ENCODE measurements around the gene ZMIZ1.
"Not testable (repeated sequence)": the region's sequence is repeated elsewhere in the genome, so short reads cannot be mapped to it uniquely, and the experiment has no call there.

The ZMIZ1 gene

GRCh38 chr10:79332610-79333315 lies 264.0 kb downstream of the ZMIZ1 start:
- DNase-seq, result not testable (repeated sequence)

DNA sequence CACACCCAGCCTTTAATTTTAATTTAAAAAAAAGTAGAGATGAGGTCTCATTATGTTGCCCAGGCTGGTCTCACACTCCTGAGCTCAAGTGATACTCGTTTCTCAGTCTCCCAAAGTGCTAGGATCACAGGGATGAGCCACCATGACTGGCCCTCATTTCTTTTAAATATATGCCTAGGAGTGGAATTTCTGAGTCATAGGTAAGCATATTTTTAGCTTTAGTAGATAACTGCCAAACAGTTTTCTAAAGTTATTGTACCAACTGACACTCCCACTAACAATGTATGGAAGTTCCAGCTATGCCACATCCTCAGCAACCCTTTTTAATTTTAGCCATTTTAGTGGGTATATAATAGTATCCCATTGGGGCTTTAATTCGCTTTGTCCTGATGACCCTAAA lies 264.7 kb downstream of the ZMIZ1 start:
- DNase-seq, result no peak

DNA sequence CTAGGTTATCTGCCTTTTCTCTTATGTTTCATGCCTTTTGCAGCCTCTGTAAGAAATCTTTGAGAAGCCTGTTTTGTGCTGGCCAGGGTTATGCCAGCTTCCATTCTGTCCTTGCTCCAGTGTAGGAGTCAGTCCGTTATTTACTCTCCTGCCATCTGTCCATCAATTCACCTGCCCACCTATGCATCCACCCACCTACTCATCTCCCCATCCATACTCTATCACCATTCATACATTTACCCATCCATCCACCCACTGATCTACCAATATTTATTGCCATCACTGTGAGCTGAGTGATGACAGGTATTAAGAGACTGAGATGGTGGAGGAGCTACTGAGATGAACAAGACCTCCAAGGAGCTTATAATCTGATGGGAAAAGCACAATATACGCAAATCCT lies 265.8 kb downstream of the ZMIZ1 start:
- no peak for DNase-seq

- DNase-seq, result no peak
Measured at GRCh38 chr10:79335094-79335469, 266.3 kb downstream of the ZMIZ1 start.

GRCh38 chr10:79335470-79336235 lies 266.9 kb downstream of the ZMIZ1 start:
- no peak for DNase-seq

- DNase-seq, result no peak
Measured at GRCh38 chr10:79336276-79336675, 267.5 kb downstream of the ZMIZ1 start.

GRCh38 chr10:79336739-79337138 lies 268.0 kb downstream of the ZMIZ1 start:
- DNase-seq, result no peak

DNA sequence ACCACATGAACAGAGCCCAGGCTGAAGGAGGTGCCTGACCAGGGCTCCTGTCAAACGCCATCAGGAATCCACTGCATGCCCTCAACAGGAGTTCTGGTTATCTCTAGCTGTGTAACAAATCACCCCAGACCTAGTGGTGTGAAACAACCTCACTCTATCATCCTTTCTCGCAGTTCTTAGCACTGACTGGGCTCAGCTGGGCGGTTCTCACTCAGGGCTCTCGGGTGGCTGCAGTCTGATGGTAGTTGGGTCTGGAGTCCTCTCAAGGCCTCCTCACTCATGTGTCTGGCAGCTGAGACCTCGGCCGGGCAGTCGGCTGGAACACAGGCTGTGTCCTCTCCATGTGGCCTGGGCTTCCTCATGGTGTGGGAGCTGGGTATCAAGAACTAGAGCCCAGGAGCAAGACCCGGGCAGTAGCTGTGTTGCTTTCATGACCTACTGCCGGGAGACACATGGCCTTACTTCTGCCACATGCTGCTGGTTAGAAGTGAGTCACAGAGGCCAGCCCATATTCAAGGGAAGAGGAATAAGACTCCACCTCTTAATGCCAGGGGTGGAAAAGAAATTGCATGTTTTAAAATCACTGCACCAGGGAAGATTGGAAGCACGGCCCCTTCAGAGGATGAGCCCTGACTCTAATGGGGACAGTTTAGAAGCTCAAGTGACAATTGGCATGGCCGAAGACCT lies 269.2 kb downstream of the ZMIZ1 start:
- not testable (repeated sequence) for DNase-seq

GRCh38 chr10:79339266-79339665 lies 270.5 kb downstream of the ZMIZ1 start:
- no peak for DNase-seq

- no peak for DNase-seq
Measured at GRCh38 chr10:79340646-79341244, 272.0 kb downstream of the ZMIZ1 start.

GRCh38 chr10:79342295-79342761 lies 273.6 kb downstream of the ZMIZ1 start:
- DNase-seq, result no peak

- DNase-seq, result no peak
Measured at GRCh38 chr10:79342811-79343561, 274.2 kb downstream of the ZMIZ1 start.

- DNase-seq, result peak; percentile 40 to 43
Measured at GRCh38 chr10:79344502-79345195, 275.9 kb downstream of the ZMIZ1 start.

DNA sequence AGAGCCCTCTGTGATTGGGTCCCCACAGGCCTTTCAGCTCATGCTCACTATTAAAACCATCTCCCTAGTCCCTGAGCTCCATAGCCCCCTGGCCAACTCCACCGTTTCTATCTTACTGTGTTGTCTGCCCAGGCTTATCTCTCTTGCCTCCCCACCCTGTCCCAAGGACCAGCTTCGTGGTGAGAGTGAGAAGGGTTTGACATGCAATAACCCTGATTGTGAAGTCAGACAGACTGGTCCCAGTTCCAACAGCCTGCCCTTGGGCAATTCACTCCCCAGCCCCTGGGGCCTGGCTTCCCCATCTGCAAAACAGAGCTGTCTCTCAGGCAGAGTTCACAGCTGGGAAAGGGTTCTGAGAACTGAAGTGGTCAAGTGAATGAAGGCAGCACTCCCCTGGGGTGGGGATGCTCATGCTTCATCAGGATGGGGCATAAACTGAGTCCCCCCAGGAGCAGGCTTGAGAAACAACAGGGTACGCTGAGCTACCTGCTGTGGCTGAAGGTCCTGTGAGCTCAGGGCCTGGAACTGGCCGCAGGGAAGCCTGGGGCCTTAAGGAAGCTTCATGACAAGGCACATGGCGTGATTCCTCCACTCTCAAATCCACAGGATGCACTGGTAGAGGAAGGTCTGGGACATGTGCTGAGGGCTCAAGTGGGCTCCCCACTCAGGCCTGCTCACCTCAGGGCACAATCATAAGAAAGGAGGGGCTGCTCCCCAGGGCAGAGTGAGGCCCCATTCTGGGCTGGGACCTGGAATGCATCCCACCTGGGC lies 276.7 kb downstream of the ZMIZ1 start:
- DNase-seq, result no peak

- no peak for DNase-seq
Measured at GRCh38 chr10:79346012-79346340, 277.2 kb downstream of the ZMIZ1 start.

- no peak for DNase-seq
Measured at GRCh38 chr10:79346388-79347225, 277.8 kb downstream of the ZMIZ1 start.

DNA sequence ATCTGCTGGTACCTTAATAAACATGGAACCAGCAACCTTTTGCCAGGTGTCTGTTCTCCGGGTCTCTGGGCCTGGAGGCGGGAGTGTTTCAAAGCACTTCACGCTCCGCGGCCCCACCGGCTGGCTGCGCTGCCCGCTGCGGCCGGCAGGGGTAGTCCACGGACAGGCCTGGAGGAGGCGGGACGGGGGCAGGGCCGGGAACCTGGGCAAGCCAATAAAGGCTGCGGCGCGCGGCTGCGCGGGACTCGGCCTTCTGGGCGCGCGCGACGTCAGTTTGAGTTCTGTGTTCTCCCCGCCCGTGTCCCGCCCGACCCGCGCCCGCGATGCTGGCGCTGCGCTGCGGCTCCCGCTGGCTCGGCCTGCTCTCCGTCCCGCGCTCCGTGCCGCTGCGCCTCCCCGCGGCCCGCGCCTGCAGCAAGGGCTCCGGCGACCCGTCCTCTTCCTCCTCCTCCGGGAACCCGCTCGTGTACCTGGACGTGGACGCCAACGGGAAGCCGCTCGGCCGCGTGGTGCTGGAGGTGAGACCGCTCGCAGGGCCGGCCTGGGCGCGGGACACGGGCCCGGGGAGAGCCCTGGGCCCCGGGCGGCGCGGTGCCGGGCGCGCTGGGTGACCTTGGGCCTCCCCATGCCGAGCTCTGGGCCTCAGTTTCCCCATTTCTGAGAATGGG lies 278.6 kb downstream of the ZMIZ1 start, which contains the start of gene PPIF:
TSS of gene PPIF (plus strand) at position 244 of the 668 bp plus-strand sequence. CDS start at position 324, 80 bp downstream.
- peak; percentile 50 to 66 for DNase-seq

DNA sequence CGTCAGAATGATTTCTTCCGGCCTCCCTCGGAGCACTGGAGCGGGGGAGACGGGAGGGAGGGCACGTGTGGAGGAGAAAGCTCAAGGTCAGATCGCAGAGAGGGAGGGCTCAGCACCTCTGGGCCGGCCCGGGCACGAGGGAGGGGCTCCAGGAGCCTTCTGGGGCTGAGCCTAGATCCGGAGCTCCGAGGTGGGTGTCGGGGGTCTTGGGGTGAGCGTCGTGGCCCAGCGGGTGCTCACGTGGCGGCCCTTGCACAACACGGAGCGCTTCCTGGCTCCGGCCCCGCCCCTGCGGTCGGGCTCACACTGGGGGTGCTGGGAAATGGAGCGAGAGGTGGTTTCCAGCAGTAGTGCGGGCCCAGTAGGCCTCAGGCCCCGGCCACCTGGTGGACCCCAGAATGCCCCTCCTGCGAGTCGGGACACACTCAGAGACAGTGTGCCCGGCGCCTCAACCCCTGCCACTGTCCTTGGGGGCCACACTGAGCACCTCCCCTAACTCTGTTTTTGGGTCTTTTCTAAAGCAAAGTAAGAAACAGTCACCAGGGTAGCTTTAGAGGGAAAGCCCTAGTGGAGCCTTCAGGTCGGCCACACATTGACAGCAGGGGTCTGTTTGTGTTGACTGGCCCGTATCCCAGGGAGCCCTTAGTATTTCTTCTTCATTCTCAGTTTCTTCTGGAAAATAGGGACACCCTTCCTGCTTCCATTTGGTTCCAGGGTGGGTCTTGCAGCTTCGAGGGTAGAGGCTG lies 279.3 kb downstream of the ZMIZ1 start:
- DNase-seq, result no peak

DNA sequence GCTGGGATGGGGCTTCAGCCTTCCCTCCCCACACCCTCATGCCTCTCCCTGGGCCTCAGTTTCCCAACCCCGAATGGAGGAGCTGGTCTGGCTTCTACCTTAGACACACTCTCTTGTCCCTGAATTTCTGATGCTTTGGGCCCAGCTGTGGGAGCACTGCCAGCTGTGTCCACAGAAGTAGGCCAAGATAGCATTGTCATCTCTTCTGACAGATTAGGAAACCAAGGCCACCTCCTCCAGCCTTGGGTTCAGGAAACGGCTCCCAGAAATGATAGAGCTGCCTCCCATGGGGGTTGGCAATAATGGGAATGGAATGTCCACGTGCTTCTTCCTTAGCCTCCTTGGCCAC lies 279.8 kb downstream of the ZMIZ1 start:
- DNase-seq, result no peak

Data from NCI-H187 (cell line).